ENCODE data around the gene STEAP1B.

The STEAP1B gene

GRCh38 chr7:22485189-22485588, 14.8 kb downstream of the STEAP1B start:
- TF ChIP-seq CTCF (IDR thresholded peaks at IDR 0.05; ENCODE audit: insufficient read depth, low read depth, low read length, missing control alignments): no peak
- DNase-seq (ENCODE audit: low read depth): no peak
- no peak overlapping the region for H3K4me3 ChIP-seq (ENCODE audit: low read length)

GRCh38 chr7:22482503-22482902, 17.5 kb downstream of the STEAP1B start:
- H3K4me3 ChIP-seq (ENCODE audit: low read length): no peak overlapping the region
- no peak for TF ChIP-seq CTCF (IDR thresholded peaks at IDR 0.05; ENCODE audit: insufficient read depth, low read depth, low read length, missing control alignments)
- no peak for DNase-seq (ENCODE audit: low read depth)

- DNase-seq (ENCODE audit: low read depth): peak; percentile 63
- TF ChIP-seq CTCF (IDR thresholded peaks at IDR 0.05; ENCODE audit: insufficient read depth, low read depth, low read length, missing control alignments): no peak
- no peak overlapping the region for H3K4me3 ChIP-seq (ENCODE audit: low read length)
These were observed 18.3 kb downstream of the STEAP1B start for GRCh38 chr7:22481726-22482125.

- TF ChIP-seq CTCF (IDR thresholded peaks at IDR 0.05; ENCODE audit: insufficient read depth, low read depth, low read length, missing control alignments): no peak
- no peak for DNase-seq (ENCODE audit: low read depth)
- H3K4me3 ChIP-seq (ENCODE audit: low read length): no peak overlapping the region
These were observed 19.4 kb downstream of the STEAP1B start for GRCh38 chr7:22480523-22481075.

GRCh38 chr7:22477876-22478450, 22.0 kb downstream of the STEAP1B start:
- no peak overlapping the region for H3K4me3 ChIP-seq (ENCODE audit: low read length)
- TF ChIP-seq CTCF (IDR thresholded peaks at IDR 0.05; ENCODE audit: insufficient read depth, low read depth, low read length, missing control alignments): no peak
- no peak for DNase-seq (ENCODE audit: low read depth)

GRCh38 chr7:22477262-22477661, 22.7 kb downstream of the STEAP1B start:
- DNase-seq (ENCODE audit: low read depth): no peak
- no peak overlapping the region for H3K4me3 ChIP-seq (ENCODE audit: low read length)
- TF ChIP-seq CTCF (IDR thresholded peaks at IDR 0.05; ENCODE audit: insufficient read depth, low read depth, low read length, missing control alignments): no peak

GRCh38 chr7:22476824-22477223, 23.2 kb downstream of the STEAP1B start:
- TF ChIP-seq CTCF (IDR thresholded peaks at IDR 0.05; ENCODE audit: insufficient read depth, low read depth, low read length, missing control alignments): no peak
- DNase-seq (ENCODE audit: low read depth): no peak
- H3K4me3 ChIP-seq (ENCODE audit: low read length): no peak overlapping the region

All from epithelial cell of esophagus (primary cell).